Stomach smooth muscle (tissue), 2 donors: Measurements from ENCODE around the gene ZNF682.
"Not testable (repeated sequence)": the region's sequence is repeated elsewhere in the genome, so short reads cannot be mapped to it uniquely, and the experiment has no call there.

Experiments used
- H3K27ac ChIP-seq: one replicate; pipeline ENCODE4 v1.7.0; 2013; ENCODE audit warnings: mild to moderate bottlenecking, low read length, inconsistent platforms
- H3K27me3 ChIP-seq, 2 donors: one replicate each; pipeline ENCODE4 v1.7.0; 2013; ENCODE audit warnings: low read length in 2 of 2; ENCODE audit not compliant: insufficient read depth in 2 of 2, control insufficient read depth in 1 of 2
- H3K36me3 ChIP-seq, 2 donors: one replicate each; pipeline ENCODE4 v1.7.0; 2013; ENCODE audit warnings: low read length in 2 of 2; ENCODE audit not compliant: control insufficient read depth in 2 of 2, insufficient read depth in 2 of 2
- H3K4me1 ChIP-seq: one replicate; pipeline ENCODE4 v1.7.0; 2013; ENCODE audit warnings: low read length; ENCODE audit not compliant: control insufficient read depth, insufficient read depth
- H3K4me3 ChIP-seq, 2 donors: one replicate each; pipeline ENCODE4 v1.7.0; 2013; ENCODE audit warnings: low read length in 2 of 2
- H3K9ac ChIP-seq, 2 donors: one replicate each; pipeline ENCODE4 v1.7.0; 2013; ENCODE audit warnings: low read length in 2 of 2, mild to moderate bottlenecking in 1 of 2
- H3K9me3 ChIP-seq, 2 donors: one replicate each; pipeline ENCODE4 v1.7.0; 2013; ENCODE audit warnings: low read length in 2 of 2; ENCODE audit not compliant: control insufficient read depth in 2 of 2
- donor health status: healthy.
- donor health status: Pancreatic carcinoma.

Gene ZNF682

GRCh38 chr19:20039203-20039723, at the start of gene ZNF682:
Gene ZNF682 (minus strand): TSS chr19:20039505. CDS start chr19:20039345, 160 bp downstream.
- H3K9me3 ChIP-seq = no peaks in the 10 kb centered on the region
- H3K4me3 ChIP-seq = peak within 1 kb of the TSS; percentile 83 to 99
- H3K27ac ChIP-seq = peak within 1 kb of the TSS; percentile 58
- no peaks in the 10 kb centered on the region for H3K36me3 ChIP-seq
- H3K4me1 ChIP-seq = no peaks in the 10 kb centered on the region
- H3K9ac ChIP-seq = peak within 1 kb of the TSS; percentile 65 to 72
- H3K27me3 ChIP-seq = no peaks in the 10 kb centered on the region

- H3K27ac ChIP-seq, H3K27me3 ChIP-seq, H3K36me3 ChIP-seq, H3K4me1 ChIP-seq, H3K9ac ChIP-seq, H3K4me3 ChIP-seq, H3K9me3 ChIP-seq: not testable (repeated sequence)
These were observed 43.6 kb upstream of the ZNF682 start for GRCh38 chr19:20082876-20083275.

DNA sequence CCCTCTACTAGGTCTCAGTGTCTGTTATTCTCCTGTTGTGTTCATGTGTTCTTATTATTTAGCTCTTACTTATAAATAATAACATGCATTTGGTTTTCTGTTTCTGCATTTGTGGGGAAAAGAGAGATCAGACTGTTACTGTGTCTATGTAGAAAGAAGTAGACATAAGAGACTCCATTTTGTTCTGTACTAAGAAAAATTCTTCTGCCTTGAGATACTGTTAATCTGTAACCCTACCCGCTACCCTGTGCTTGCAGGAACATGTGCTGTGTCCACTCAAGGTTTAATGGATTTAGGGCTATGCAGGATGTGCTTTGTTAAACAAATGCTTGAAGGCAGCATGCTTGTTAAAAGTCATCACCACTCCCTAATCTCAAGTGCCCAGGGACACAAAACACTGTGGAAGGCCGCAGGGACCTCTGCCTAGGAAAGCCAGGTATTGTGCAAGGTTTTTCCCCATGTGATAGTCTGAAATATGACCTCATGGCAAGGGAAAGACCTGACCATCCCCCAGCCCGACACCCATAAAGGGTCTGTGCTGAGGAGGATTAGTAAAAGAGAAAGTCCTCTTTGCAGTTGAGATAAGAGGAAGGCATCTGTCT, 43.0 kb upstream of the ZNF682 start:
- H3K4me3 ChIP-seq, H3K4me1 ChIP-seq, H3K9ac ChIP-seq, H3K36me3 ChIP-seq, H3K9me3 ChIP-seq, H3K27me3 ChIP-seq, H3K27ac ChIP-seq: not testable (repeated sequence)

GRCh38 chr19:20080656-20081055, 41.4 kb upstream of the ZNF682 start:
- Histone ChIP-seq H3K9ac (no peak overlapping the region), H3K9me3 (no peaks in the 10 kb centered on the region), H3K27ac (no peak overlapping the region), H3K4me1 (peaks cover 10% of the 10 kb centered on the region), H3K4me3 (no peak overlapping the region), H3K36me3 (no peaks in the 10 kb centered on the region), H3K27me3 (no peaks in the 10 kb centered on the region)

GRCh38 chr19:20079476-20079875, 40.2 kb upstream of the ZNF682 start:
- H3K4me3 ChIP-seq = peak overlapping the region in 1 of 2 donors; percentile 95
- H3K4me1 ChIP-seq = peaks cover 10% of the 10 kb centered on the region
- no peaks in the 10 kb centered on the region for H3K27me3 ChIP-seq
- H3K27ac ChIP-seq = no peak overlapping the region
- no peaks in the 10 kb centered on the region for H3K36me3 ChIP-seq
- no peaks in the 10 kb centered on the region for H3K9me3 ChIP-seq
- no peak overlapping the region for H3K9ac ChIP-seq

DNA sequence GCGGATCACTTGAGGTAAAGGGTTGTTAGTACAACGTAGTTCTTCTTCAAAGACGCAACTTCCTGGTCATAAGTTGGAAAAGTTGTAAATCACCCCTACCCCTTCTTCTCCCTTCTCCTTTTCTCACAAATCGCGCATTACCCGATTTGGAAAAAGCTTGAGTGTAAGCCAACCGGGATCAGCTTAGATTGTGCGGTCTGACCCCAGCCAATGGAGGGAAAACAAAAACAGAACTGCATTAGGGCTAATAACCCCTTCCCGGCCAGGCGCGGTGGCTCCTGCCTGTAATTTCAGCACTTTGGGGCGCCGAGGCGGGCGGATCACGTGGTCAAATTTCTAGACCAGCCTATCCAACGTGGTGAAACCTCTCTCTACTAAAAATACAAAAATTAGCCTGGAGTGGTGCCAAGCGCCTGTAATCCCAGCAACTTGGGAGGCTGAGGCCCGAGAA, 39.3 kb upstream of the ZNF682 start:
- peak overlapping the region; percentile 62 to 66 for H3K9ac ChIP-seq
- no peaks in the 10 kb centered on the region for H3K9me3 ChIP-seq
- no peaks in the 10 kb centered on the region for H3K36me3 ChIP-seq
- peak overlapping the region; percentile 81 to 95 for H3K4me3 ChIP-seq
- H3K27me3 ChIP-seq = no peaks in the 10 kb centered on the region
- H3K27ac ChIP-seq = no peak overlapping the region
- peaks cover 10% of the 10 kb centered on the region for H3K4me1 ChIP-seq

GRCh38 chr19:20077791-20078463, 38.6 kb upstream of the ZNF682 start, which contains the start of gene ZNF90:
Gene ZNF90 (plus strand): TSS chr19:20078000. CDS start chr19:20078133, 133 bp downstream.
- Histone ChIP-seq H3K4me3 (peak within 1 kb of the TSS; percentile 81 to 95), H3K27ac (no peak within 1 kb of the TSS), H3K9ac (peak within 1 kb of the TSS; percentile 62 to 66)

GRCh38 chr19:20072936-20073335, 33.6 kb upstream of the ZNF682 start:
- Histone ChIP-seq H3K27me3 (peaks cover under 1 to 1% of the 10 kb centered on the region in 2 donors), H3K9ac (no peak overlapping the region), H3K4me1 (peaks cover 1% of the 10 kb centered on the region), H3K27ac (no peak overlapping the region), H3K9me3 (no peaks in the 10 kb centered on the region), H3K36me3 (no peaks in the 10 kb centered on the region), H3K4me3 (no peak overlapping the region)

More at GRCh38 chr19:20077791-20078463, 38.6 kb upstream of the ZNF682 start, which contains the start of gene ZNF90:
- H3K9me3 ChIP-seq = no peaks in the 10 kb centered on the region
- no peaks in the 10 kb centered on the region for H3K36me3 ChIP-seq
- H3K4me1 ChIP-seq = peaks cover 10% of the 10 kb centered on the region
- no peaks in the 10 kb centered on the region for H3K27me3 ChIP-seq

- Histone ChIP-seq H3K9me3 (no peaks in the 10 kb centered on the region), H3K4me1 (no peaks in the 10 kb centered on the region), H3K27ac (no peak overlapping the region), H3K4me3 (no peak overlapping the region), H3K27me3 (peaks cover 4 to 6% of the 10 kb centered on the region in 2 donors), H3K9ac (no peak overlapping the region), H3K36me3 (no peaks in the 10 kb centered on the region)
These were observed 31.4 kb upstream of the ZNF682 start for GRCh38 chr19:20070691-20071090.

DNA sequence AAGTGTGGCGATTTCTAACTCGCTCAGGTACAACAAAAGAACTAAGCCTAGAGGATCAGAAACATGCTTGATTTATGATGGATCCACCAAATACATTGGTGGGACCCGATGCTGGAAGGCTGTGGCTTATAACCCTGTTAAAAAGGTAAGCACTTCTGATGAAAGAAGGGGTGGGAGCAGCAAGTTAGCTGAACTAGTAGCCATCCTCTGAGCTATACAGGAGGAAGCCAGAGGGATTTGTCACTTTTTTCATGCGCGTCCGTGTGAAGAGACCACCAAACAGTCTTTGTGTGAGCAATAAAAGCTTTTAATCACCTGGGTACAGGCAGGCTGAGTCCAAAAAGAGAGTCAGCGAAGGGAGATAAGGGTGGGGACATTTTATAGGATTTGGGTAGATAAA, 29.3 kb upstream of the ZNF682 start:
- H3K4me3 ChIP-seq, H3K4me1 ChIP-seq, H3K27me3 ChIP-seq, H3K9ac ChIP-seq, H3K27ac ChIP-seq, H3K9me3 ChIP-seq, H3K36me3 ChIP-seq: not testable (repeated sequence)

GRCh38 chr19:20067943-20068342, 28.6 kb upstream of the ZNF682 start:
- Histone ChIP-seq H3K27ac (no peak overlapping the region), H3K9me3 (no peaks in the 10 kb centered on the region), H3K4me1 (no peaks in the 10 kb centered on the region), H3K9ac (no peak overlapping the region), H3K27me3 (peaks cover 4 to 6% of the 10 kb centered on the region in 2 donors), H3K36me3 (no peaks in the 10 kb centered on the region), H3K4me3 (no peak overlapping the region)
